SU-DHL-6 (cell line): ENCODE results near the gene PRDM16.

Experiments used
- H2AFZ ChIP-seq: fragments of 200-600 bp; sonication (generic); 2 replicates; pipeline ENCODE4 v1.6.1; 2014; ENCODE audit warnings: low read depth, mild to moderate bottlenecking, moderate library complexity, mixed read lengths, antibody characterized with exemption, low read length; ENCODE audit not compliant: severe bottlenecking
- H3F3A ChIP-seq: fragments of 200-600 bp; shearing (Covaris generic); 2 replicates; pipeline ENCODE4 v1.6.0; 2016; ENCODE audit warnings: antibody characterized with exemption, mild to moderate bottlenecking; ENCODE audit not compliant: insufficient read depth
- H3K27ac ChIP-seq: fragments of 200-600 bp; sonication (generic); 2 replicates; pipeline ENCODE4 v1.5.1; 2016; ENCODE audit warnings: low read depth, mild to moderate bottlenecking, low read length, moderate library complexity, mixed read lengths
- H3K27me3 ChIP-seq: fragments of 200-600 bp; sonication (generic), shearing (Covaris generic); 2 replicates; pipeline ENCODE4 v1.6.0; 2014; ENCODE audit warnings: mild to moderate bottlenecking, low read length
- H3K36me3 ChIP-seq: fragments of 200-600 bp; sonication (generic); 2 replicates; pipeline ENCODE4 v1.6.1; 2014; ENCODE audit warnings: mild to moderate bottlenecking, low read length, mixed read lengths
- H3K4me2 ChIP-seq: fragments of 300-600, 200-600 bp; shearing (Covaris generic), sonication (generic); 2 replicates; pipeline ENCODE4 v1.6.0; 2014; ENCODE audit warnings: low read length, low read depth, mild to moderate bottlenecking; ENCODE audit not compliant: poor library complexity, severe bottlenecking
- H3K4me3 ChIP-seq: fragments of 200-600 bp; sonication (generic); 2 replicates; pipeline ENCODE4 v1.5.1; 2014; ENCODE audit warnings: antibody characterized with exemption, low read length, mild to moderate bottlenecking, mixed read lengths; ENCODE audit not compliant: insufficient read depth, poor library complexity, severe bottlenecking
- H3K79me2 ChIP-seq: fragments of 200-600 bp; sonication (generic); 2 replicates; pipeline ENCODE4 v1.6.1; 2014; ENCODE audit warnings: mild to moderate bottlenecking, low read length, moderate library complexity; ENCODE audit not compliant: insufficient read depth
- H3K9ac ChIP-seq: fragments of 200-600 bp; sonication (generic); 2 replicates; pipeline ENCODE4 v1.7.0; 2014; ENCODE audit warnings: mild to moderate bottlenecking, low read length
- H3K9me2 ChIP-seq: fragments of 200-600 bp; sonication (generic); replicated peaks from 2 replicates; pipeline ENCODE4 v1.6.1; 2014; ENCODE audit warnings: low read length; ENCODE audit not compliant: insufficient read depth
- H3K9me3 ChIP-seq: fragments of 200-600 bp; sonication (generic); 2 replicates; pipeline ENCODE4 v1.6.1; 2014; ENCODE audit warnings: low read length, mixed read lengths; ENCODE audit not compliant: insufficient read depth
- H4K20me1 ChIP-seq: fragments of 200-600 bp; sonication (generic); 2 replicates; pipeline ENCODE4 v1.6.1; 2014; ENCODE audit warnings: low read depth, mild to moderate bottlenecking, antibody characterized with exemption, low read length, moderate library complexity, mixed read lengths
- CTCF ChIP-seq: fragments of 200-600 bp; sonication (generic); IDR thresholded peaks from one replicate; pipeline ENCODE4 v1.5.1; 2017; ENCODE audit warnings: antibody characterized with exemption, mild to moderate bottlenecking, low read length, moderate library complexity; ENCODE audit not compliant: insufficient read depth, poor library complexity, severe bottlenecking
- EZH2phosphoT487 ChIP-seq: fragments of 200-600 bp; sonication (generic), shearing (Covaris generic); conservative IDR thresholded peaks from 2 replicates; pipeline ENCODE4 v1.6.1; 2018; ENCODE audit warnings: mild to moderate bottlenecking, antibody characterized with exemption, low read length, moderate library complexity, mixed read lengths

The PRDM16 gene

GRCh38 chr1:3438661-3439180 lies 369.7 kb downstream of the PRDM16 start:
- Histone ChIP-seq H2AFZ (no peak overlapping the region), H3K27ac (no peak overlapping the region), H3K9ac (no peak overlapping the region), H3K4me3 (no peak overlapping the region), H4K20me1 (no peaks in the 10 kb centered on the region), H3K9me2 (no peaks in the 10 kb centered on the region), H3K36me3 (no peaks in the 10 kb centered on the region), H3K27me3 (no peaks in the 10 kb centered on the region), H3K4me2 (no peak overlapping the region), H3F3A (no peaks in the 10 kb centered on the region), H3K79me2 (no peaks in the 10 kb centered on the region), H3K9me3 (no peaks in the 10 kb centered on the region)
- no peak for TF ChIP-seq EZH2phosphoT487
- TF ChIP-seq CTCF: no peak

GRCh38 chr1:3439346-3440299 lies 370.6 kb downstream of the PRDM16 start:
- H3K9me3 ChIP-seq: no peaks in the 10 kb centered on the region
- H3K4me3 ChIP-seq: no peak overlapping the region
- H3K36me3 ChIP-seq: no peaks in the 10 kb centered on the region
- no peaks in the 10 kb centered on the region for H3K9me2 ChIP-seq
- no peaks in the 10 kb centered on the region for H4K20me1 ChIP-seq
- no peak overlapping the region for H3K9ac ChIP-seq
- no peak overlapping the region for H3K4me2 ChIP-seq
- no peaks in the 10 kb centered on the region for H3K79me2 ChIP-seq
- H3K27me3 ChIP-seq: no peaks in the 10 kb centered on the region
- H3K27ac ChIP-seq: no peak overlapping the region
- no peaks in the 10 kb centered on the region for H3F3A ChIP-seq
- TF ChIP-seq CTCF (no peak), EZH2phosphoT487 (no peak)
- H2AFZ ChIP-seq: no peak overlapping the region

- H3K36me3 ChIP-seq: no peaks in the 10 kb centered on the region
These were observed 371.3 kb downstream of the PRDM16 start for GRCh38 chr1:3440300-3440681.

More at GRCh38 chr1:3440300-3440681, 371.3 kb downstream of the PRDM16 start:
- Histone ChIP-seq H3K9ac (no peak overlapping the region), H3K27ac (no peak overlapping the region), H3K4me2 (no peak overlapping the region), H4K20me1 (no peaks in the 10 kb centered on the region), H3K9me3 (no peaks in the 10 kb centered on the region), H3F3A (no peaks in the 10 kb centered on the region), H3K79me2 (no peaks in the 10 kb centered on the region), H3K27me3 (no peaks in the 10 kb centered on the region), H3K4me3 (no peak overlapping the region), H2AFZ (no peak overlapping the region), H3K9me2 (no peaks in the 10 kb centered on the region)
- TF ChIP-seq EZH2phosphoT487 (no peak), CTCF (no peak)
